GM18498 (cell line): ENCODE results near the gene IGF2BP3.
"Not testable (repeated sequence)": the region's sequence is repeated elsewhere in the genome, so short reads cannot be mapped to it uniquely, and the experiment has no call there.

Experiments
- ATAC-seq: cut with Tn5 transposase; IDR thresholded peaks from one replicate; pipeline ENCODE4 v1.9.1; 2021; ENCODE audit warnings: mild to moderate bottlenecking, moderate library complexity; ENCODE audit not compliant: unreplicated experiment

IGF2BP3 gene

DNA sequence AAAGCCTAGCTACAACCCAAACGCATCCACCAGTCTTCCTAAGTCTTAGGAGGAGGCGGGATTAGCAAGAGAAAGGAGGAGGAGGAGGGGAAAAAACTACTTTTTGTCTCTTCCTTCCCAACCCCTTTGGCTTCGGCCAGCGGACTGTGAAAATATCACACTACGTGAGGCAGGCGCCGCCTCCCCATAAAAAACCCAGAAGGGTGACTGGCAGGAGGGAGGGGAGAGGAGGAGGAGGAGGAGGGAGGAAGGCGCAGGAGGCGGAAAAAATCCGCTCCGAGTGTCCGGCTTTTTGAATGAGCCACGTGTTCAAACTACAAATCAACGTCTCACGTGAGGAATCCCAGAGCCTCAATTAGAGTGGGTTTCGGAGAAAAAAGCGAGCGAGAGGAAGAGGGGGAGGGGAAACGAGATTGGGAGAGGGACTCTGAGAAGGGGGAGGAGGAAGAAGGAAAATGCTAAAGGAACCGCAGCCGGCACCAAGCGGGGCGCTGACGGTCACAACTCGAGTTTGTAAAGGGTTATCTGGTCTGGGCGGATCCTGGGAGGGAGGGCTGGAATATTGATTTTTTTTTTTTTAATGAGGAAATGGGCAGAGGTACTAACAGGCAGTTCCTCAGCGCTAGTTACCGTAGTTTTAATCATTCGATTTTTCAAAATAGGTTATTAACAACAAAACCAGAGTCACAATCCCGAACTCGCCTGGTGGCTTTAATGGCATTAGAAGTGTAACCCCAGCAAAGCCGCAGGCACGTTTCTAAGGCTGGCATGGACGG is at the start of gene IGF2BP3:
IGF2BP3 (minus strand) TSS at position 162 of the 776 bp plus-strand sequence. CDS start 381 bp downstream, outside the sequence.
- ATAC-seq: peak; percentile 3

DNA sequence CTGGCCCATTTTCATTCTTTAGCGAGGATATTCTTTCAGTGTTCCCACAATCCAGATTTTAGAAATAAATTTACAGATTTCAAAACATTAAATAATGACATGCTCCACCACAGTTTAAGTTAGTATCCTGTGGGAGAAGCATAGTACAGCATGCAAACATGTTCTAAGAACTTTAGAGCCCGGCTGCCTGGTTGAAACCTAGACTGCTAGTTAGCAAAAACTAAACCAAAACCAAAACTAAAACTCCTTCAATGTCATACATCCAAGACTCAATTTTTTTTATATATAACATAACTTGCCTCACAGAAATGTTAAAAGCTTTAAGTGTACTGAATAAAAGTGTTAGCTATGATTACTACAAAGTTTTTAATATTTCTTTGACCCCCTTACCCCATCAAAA is 44.5 kb upstream of the IGF2BP3 start:
- ATAC-seq: peak; percentile 65

DNA sequence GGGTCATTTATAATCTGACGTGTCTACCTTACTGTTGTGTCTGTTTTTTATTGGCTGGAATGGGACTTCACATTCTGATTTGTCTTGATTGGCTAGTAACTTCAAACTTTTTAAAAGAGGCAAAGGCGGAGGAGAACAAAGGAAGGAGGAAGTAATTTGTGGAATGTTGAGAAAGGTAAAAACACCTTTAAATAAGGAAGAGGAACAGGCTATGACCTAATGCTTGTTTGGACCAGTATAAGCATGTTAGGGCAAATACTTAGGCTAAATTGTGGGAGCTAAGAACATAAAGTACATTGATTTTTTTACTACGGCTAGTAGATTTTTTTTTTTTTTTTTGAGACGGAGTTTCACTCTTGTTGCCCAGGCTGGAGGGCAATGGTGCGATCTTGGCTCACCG is 43.5 kb upstream of the IGF2BP3 start:
- not testable (repeated sequence) for ATAC-seq

DNA sequence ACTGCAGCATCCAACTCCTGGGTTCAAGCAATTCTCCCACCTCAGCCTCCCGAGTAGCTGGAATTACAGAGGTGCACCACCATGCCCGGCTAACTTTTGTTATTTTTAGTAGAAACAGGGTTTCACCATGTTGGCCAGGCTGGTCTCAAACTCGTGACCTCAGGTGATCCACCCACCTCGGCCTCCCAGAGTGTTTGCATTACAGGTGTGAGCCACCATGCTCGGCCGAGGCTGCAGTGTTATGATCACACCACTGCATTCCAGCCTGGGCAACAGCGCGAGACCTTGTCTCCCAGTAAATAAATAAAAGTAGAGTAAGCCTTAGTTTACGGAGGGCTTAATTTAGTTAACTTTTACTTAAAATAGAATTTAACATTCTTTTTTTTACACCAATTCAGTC is 23.7 kb upstream of the IGF2BP3 start:
- no peak for ATAC-seq

DNA sequence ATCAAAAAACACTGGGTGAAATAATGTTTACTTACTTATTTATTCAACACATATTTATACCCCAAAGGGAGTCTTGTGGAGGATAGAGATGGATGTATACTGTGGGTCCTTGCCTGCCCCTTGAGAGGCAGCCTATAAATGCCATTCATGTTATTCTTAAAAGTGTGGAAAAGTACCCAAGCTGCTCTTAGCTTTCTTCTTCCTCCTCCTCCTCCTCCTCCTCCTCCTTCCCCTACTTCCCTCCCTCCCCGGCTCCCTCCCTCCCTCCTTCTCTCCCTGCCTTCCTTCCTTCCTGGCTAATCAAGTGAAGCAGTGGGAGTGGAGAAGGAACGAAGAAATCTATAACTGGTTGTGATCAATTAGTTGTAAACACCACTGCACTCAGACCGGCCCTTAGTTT is 21.2 kb upstream of the IGF2BP3 start:
- no peak for ATAC-seq

DNA sequence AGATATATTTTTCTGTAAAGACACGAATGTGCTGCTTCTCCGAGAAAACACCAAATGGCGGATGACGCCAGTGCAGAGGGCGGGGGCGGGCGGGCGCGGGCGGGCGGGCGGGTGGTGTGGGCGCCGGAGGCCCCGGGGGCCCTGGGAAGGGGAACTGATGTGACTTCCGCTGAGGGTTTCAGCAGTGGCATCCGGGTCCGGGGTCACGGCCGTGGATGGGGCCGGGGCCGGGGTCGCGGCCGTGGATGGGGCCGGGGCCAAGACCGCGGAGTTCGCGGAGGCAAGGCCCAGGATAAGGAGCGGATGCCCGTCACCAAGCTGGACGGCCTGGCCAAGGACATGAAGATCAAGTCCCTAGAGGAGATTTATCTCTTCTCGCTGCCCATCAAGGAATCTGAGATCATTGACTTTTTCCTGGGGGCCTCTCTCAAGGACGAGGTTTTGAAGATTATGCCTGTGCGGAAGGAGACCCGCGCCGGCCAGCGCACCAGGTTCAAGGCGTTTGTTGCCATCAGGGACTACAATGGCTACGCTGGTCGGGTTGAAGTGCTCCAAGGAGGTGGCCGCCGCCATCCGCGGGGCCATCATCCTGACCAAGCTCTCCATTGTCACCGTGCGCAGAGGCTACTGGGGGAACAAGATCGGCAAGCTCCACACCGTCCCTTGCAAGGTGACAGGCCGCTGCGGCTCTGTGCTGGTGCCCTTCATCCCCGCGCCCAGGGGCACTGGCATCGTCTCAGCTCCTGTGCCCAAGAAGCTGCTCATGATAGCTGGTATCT is 20.3 kb upstream of the IGF2BP3 start:
- peak; percentile 73 for ATAC-seq

DNA sequence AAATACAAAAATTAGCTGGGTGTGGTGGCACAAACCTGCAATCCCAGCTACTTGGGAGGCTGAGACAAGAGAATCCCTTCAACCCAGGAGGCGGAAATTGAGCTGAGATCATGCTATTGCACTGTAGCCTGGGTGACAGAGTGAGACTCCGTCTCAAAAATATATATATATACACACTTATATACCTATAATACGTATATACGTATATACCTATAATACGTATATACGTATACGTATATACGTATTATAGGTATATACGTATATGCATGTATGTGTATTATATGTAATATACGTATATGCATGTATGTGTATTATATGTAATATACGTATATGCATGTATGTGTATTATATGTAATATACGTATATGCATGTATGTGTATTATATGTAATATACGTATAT is 18.4 kb upstream of the IGF2BP3 start:
- not testable (repeated sequence) for ATAC-seq

DNA sequence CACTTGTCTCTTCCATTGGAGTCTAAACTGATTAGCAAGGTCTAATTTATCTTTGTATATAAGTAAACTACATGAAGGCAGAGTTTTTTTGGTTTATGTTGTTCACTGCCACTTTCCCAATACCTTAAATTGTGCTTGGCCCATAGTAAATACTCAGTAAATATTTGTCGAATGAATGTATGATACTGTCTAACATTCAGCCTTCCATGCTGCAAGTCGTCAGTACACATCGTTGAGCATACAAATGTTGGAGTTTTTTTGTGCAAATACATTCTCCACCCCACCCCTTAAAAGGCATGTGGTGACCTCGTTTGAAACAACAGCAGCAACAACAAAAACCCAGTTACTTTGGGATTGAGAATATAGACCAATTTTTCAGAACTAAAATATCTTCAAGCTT is 17.4 kb upstream of the IGF2BP3 start:
- ATAC-seq: no peak

- ATAC-seq: no peak
Measured at GRCh38 chr7:23486002-23486773, 15.9 kb upstream of the IGF2BP3 start.

GRCh38 chr7:23482686-23483085 is 12.4 kb upstream of the IGF2BP3 start:
- no peak for ATAC-seq

DNA sequence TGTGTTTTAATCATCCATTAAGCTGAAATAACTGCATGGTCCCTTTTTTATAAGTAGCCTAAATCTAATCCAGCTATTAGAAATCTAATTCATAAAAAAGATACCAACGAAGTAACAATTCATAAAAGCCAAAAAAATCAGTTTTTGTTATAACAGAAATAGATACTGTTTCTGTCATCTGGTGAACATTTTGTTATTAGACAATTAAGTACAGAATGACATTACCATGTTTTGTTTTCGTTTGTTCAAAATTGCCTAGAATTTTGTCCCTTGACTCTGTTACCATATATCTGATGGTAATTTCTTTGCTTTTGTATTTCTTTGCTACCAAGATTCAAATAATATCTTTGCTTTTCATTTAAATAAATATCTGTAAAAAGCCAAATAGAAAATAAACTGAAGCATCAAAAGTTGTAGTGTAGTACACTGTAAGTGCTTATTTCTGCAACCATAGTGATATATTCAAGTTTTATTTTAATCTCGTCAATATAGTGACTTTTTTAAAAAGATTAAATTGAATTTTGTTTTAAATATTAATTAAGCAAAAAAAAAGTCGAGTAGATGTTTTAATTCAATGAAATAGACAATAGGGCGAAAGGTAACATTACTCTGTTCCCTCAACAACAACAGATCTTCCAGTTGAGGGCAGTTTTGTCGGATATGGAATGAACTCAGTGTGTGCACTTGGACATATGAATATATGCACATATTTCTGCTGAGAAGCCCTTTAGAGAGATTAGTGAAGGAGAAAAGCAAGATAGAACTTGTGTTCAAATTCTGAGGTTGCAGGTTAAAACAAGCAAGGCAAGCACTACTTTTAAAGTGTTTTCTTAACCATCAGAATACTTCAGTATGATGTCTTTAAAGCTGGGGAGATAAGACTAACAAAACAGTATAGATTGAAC is 7.9 kb upstream of the IGF2BP3 start:
- no peak for ATAC-seq

DNA sequence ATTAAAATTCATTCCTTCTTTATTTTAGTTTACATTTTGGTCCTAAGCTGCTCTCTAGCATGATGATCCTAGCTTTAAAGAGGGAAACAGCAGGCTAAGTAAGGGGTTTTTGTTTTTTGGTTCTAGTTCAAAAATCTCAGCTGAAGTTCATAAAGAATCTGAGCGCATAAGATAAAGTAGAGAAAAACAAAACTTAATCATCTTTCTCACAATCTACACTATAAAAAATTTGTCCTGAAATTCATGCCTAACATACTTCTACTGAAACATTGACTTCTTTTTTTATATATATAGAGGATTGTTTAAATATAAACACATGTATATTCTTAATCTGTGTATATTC is 6.8 kb upstream of the IGF2BP3 start:
- ATAC-seq: no peak

GRCh38 chr7:23476286-23477156 is 6.2 kb upstream of the IGF2BP3 start:
- no peak for ATAC-seq

GRCh38 chr7:23475576-23475839 is 5.2 kb upstream of the IGF2BP3 start:
- no peak for ATAC-seq

- no peak for ATAC-seq
Measured at GRCh38 chr7:23474829-23475575, 4.7 kb upstream of the IGF2BP3 start.

DNA sequence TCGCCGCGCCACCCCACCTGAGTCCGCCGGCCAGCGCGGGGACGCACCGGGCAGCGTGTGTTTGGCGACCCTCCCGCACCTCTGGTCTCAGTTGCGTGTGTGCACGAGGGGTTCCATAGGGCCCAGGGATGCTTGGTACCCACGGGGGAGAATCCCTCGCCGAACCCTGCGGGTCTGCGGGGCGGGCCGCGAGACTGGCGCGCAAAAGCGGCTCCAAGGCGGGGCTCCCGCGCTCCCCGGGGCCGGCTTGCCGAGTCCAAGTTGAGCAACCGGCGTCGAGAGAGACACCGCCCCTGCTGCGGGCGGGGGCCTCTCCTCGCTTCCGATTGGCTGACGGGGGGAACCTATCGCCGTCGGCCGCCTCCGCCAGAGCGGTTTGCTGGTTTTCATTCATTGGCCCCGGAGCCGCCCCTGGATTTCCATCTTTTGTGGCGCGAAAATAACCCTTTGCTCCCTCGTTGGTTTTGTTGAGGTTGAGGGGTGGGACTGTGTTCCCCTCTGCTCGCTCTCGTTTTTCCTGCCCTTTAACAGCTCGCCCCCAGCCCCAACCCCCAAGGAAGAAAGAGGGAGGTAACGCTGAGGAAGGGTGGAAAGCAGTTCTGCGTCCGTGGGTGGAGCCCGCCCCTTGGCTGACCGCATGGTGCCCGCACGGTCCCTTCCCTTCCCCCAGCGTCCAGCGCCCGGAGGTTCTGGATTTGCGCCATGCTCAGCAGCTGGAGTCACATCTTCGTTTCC is 4.0 kb upstream of the IGF2BP3 start:
- ATAC-seq: peak; percentile 65

DNA sequence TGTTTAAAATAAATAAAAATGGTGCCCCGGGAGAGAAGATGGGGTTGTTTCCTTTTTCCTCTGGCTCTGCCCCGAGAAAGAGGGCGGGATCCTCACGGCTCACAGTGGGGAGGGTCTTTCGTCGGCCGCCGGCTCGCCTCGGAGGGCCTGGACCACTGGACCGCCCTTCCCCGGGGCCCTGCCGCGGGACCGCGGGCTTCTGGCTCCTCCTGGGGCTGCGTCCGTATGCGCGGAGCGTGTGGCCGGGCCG is 3.5 kb upstream of the IGF2BP3 start:
- ATAC-seq: peak; percentile 25

- no peak for ATAC-seq
Measured at GRCh38 chr7:23472956-23473843, 2.9 kb upstream of the IGF2BP3 start.
